GM18505 (cell line): ENCODE measurements around the gene OLFM1.
"Not testable (repeated sequence)": the region's sequence is repeated elsewhere in the genome, so short reads cannot be mapped to it uniquely, and the experiment has no call there.

Source experiments
- ATAC-seq: cut with Tn5 transposase; IDR thresholded peaks from one replicate; pipeline ENCODE4 v1.9.1; 2021; ENCODE audit not compliant: unreplicated experiment
- POLR2A ChIP-seq: IDR thresholded peaks from 4 replicates; pipeline ENCODE4 v1.6.1; 2011; ENCODE audit warnings: borderline replicate concordance; ENCODE audit not compliant: insufficient read depth, insufficient read length; ENCODE audit errors: extremely low read depth

Gene OLFM1

GRCh38 chr9:135048758-135049444 is 38.6 kb upstream of the OLFM1 start:
- no peak for TF ChIP-seq POLR2A
- ATAC-seq: no peak

- no peak for ATAC-seq
- no peak for TF ChIP-seq POLR2A
Measured at GRCh38 chr9:135049460-135049859, 38.0 kb upstream of the OLFM1 start.

GRCh38 chr9:135050072-135050990 is 37.1 kb upstream of the OLFM1 start:
- ATAC-seq: no peak
- no peak for TF ChIP-seq POLR2A

GRCh38 chr9:135051316-135052038 is 36.0 kb upstream of the OLFM1 start:
- no peak for ATAC-seq

GRCh38 chr9:135053133-135053532 is 34.3 kb upstream of the OLFM1 start:
- ATAC-seq: no peak
- TF ChIP-seq POLR2A: no peak

More at GRCh38 chr9:135051316-135052038, 36.0 kb upstream of the OLFM1 start:
- no peak for TF ChIP-seq POLR2A

- TF ChIP-seq POLR2A: no peak
- ATAC-seq: no peak
Measured at GRCh38 chr9:135055181-135055580, 32.3 kb upstream of the OLFM1 start.

GRCh38 chr9:135056541-135056940 is 30.9 kb upstream of the OLFM1 start:
- ATAC-seq: no peak
- TF ChIP-seq POLR2A: no peak

GRCh38 chr9:135060461-135061116 is 26.9 kb upstream of the OLFM1 start:
- ATAC-seq: no peak
- TF ChIP-seq POLR2A: no peak

GRCh38 chr9:135061441-135061840 is 26.0 kb upstream of the OLFM1 start:
- no peak for ATAC-seq
- TF ChIP-seq POLR2A: no peak

GRCh38 chr9:135062254-135062653 is 25.2 kb upstream of the OLFM1 start:
- no peak for ATAC-seq
- TF ChIP-seq POLR2A: no peak

- ATAC-seq: not testable (repeated sequence)
Measured at GRCh38 chr9:135063466-135063865, 24.0 kb upstream of the OLFM1 start.

GRCh38 chr9:135063888-135064287 is 23.6 kb upstream of the OLFM1 start:
- ATAC-seq: not testable (repeated sequence)

GRCh38 chr9:135065151-135065550 is 22.3 kb upstream of the OLFM1 start:
- TF ChIP-seq POLR2A: no peak
- no peak for ATAC-seq
